HEK293T (cell line): ENCODE measurements around the gene MYO5C.
"Not testable (repeated sequence)": the region's sequence is repeated elsewhere in the genome, so short reads cannot be mapped to it uniquely, and the experiment has no call there.

Experiments
- CTCF ChIA-PET: fragments of 350-600 bp; formaldehyde crosslinking; extraction: SDS; loops from one replicate; lab custom pipeline; 2021; ENCODE audit warnings: antibody characterized with exemption, inconsistent platforms; lab: Yijun Ruan, JAX
- POLR2A ChIA-PET: fragments of 350-600 bp; formaldehyde crosslinking; extraction: SDS; loops from one replicate; lab custom pipeline; 2020; ENCODE audit warnings: antibody characterized with exemption, inconsistent platforms; lab: Yijun Ruan, JAX
- DNase-seq: peaks from one replicate; pipeline ENCODE4 v3.0.0; 2012; ENCODE audit warnings: mixed read lengths; ENCODE audit errors: extremely low spot score
- ARNT ChIP-seq: fragments of 450-650 bp; IDR thresholded peaks from 2 replicates; pipeline ENCODE4 v1.6.1; 2017; ENCODE audit warnings: mild to moderate bottlenecking
- BHLHE40 ChIP-seq: fragments of 450-650 bp; IDR thresholded peaks from 2 replicates; pipeline ENCODE4 v1.6.1; 2016; ENCODE audit warnings: mild to moderate bottlenecking, moderate library complexity, borderline replicate concordance
- CTBP1 ChIP-seq: fragments of 450-650 bp; IDR thresholded peaks from 2 replicates; pipeline ENCODE4 v1.6.1; 2016; ENCODE audit warnings: borderline replicate concordance
- ELF4 ChIP-seq: fragments of 450-650 bp; IDR thresholded peaks from 2 replicates; pipeline ENCODE4 v1.6.1; 2017; ENCODE audit warnings: antibody characterized with exemption
- FOXA1 ChIP-seq: fragments of 450-650 bp; IDR thresholded peaks from 2 replicates; pipeline ENCODE4 v1.6.1; 2016; ENCODE audit warnings: mild to moderate bottlenecking
- FOXK2 ChIP-seq: fragments of 450-650 bp; IDR thresholded peaks from 2 replicates; pipeline ENCODE4 v1.6.1; 2016; ENCODE audit warnings: mild to moderate bottlenecking
- FOXM1 ChIP-seq: fragments of 450-650 bp; IDR thresholded peaks from 2 replicates; pipeline ENCODE4 v1.6.1; 2017; ENCODE audit warnings: mild to moderate bottlenecking, borderline replicate concordance
- HDGF ChIP-seq: fragments of 450-650 bp; IDR thresholded peaks from 2 replicates; pipeline ENCODE4 v1.6.1; 2017; ENCODE audit warnings: antibody characterized with exemption, borderline replicate concordance
- L3MBTL2 ChIP-seq: fragments of 450-650 bp; conservative IDR thresholded peaks from 2 replicates; pipeline ENCODE4 v1.6.1; 2016; ENCODE audit warnings: mild to moderate bottlenecking
- LEF1 ChIP-seq: fragments of 450-650 bp; IDR thresholded peaks from 2 replicates; pipeline ENCODE4 v1.6.1; 2017; ENCODE audit warnings: mild to moderate bottlenecking, borderline replicate concordance
- NFRKB ChIP-seq: fragments of 450-650 bp; IDR thresholded peaks from 2 replicates; pipeline ENCODE4 v1.6.1; 2016; ENCODE audit warnings: mild to moderate bottlenecking, moderate library complexity
- PKNOX1 ChIP-seq: fragments of 450-650 bp; IDR thresholded peaks from 2 replicates; pipeline ENCODE4 v1.6.1; 2016
- SP1 ChIP-seq: fragments of 450-650 bp; IDR thresholded peaks from 2 replicates; pipeline ENCODE4 v1.6.1; 2017
- SUZ12 ChIP-seq: fragments of 450-650 bp; IDR thresholded peaks from 2 replicates; pipeline ENCODE4 v1.6.1; 2016; ENCODE audit warnings: mild to moderate bottlenecking
- TARDBP ChIP-seq: fragments of 450-650 bp; IDR thresholded peaks from 2 replicates; pipeline ENCODE4 v1.6.1; 2016
- ZNF384 ChIP-seq: fragments of 450-650 bp; IDR thresholded peaks from 2 replicates; pipeline ENCODE4 v1.6.1; 2016

The MYO5C gene

GRCh38 chr15:52290329-52290728, 5.3 kb downstream of the MYO5C start:
- CTCF ChIA-PET, result no interaction called here
- TF ChIP-seq TARDBP (no peak), ARNT (no peak), BHLHE40 (no peak), NFRKB (no peak), FOXM1 (no peak), CTBP1 (no peak), FOXA1 (no peak), ELF4 (no peak), L3MBTL2 (no peak), HDGF (no peak), ZNF384 (no peak), LEF1 (no peak), SP1 (no peak), FOXK2 (no peak)
- POLR2A ChIA-PET, result no interaction called here
- no peak for DNase-seq

GRCh38 chr15:52289629-52290081, 5.9 kb downstream of the MYO5C start:
- TF ChIP-seq L3MBTL2, result no peak
- no peak for TF ChIP-seq TARDBP
- no peak for TF ChIP-seq ARNT
- no peak for TF ChIP-seq FOXK2
- no peak for TF ChIP-seq PKNOX1
- POLR2A ChIA-PET, result no interaction called here
- CTCF ChIA-PET, result interaction anchor here (0.6 kb wide), 1 partner anchor 37 kb away, joined by 3 read pairs; no protein-coding TSS in a partner anchor
- DNase-seq, result no peak

- no peak for DNase-seq
- no peak for TF ChIP-seq L3MBTL2
- no peak for TF ChIP-seq FOXM1
- TF ChIP-seq FOXA1, result no peak
- TF ChIP-seq LEF1, result no peak
- ChIA-PET POLR2A (no interaction called here), CTCF (no interaction called here)
Measured at GRCh38 chr15:52288986-52289385, 6.6 kb downstream of the MYO5C start.

GRCh38 chr15:52288051-52288942, 7.3 kb downstream of the MYO5C start:
- TF ChIP-seq LEF1 (no peak), FOXA1 (no peak)
- ChIA-PET POLR2A (no interaction called here), CTCF (interaction anchor here (0.6 kb wide), 1 partner anchor 441 kb away, joined by 5 read pairs; no protein-coding TSS in a partner anchor)
- no peak for DNase-seq

- ChIA-PET POLR2A (no interaction called here), CTCF (no interaction called here)
- TF ChIP-seq HDGF, result no peak
- no peak for TF ChIP-seq SP1
- no peak for TF ChIP-seq PKNOX1
- no peak for TF ChIP-seq TARDBP
- no peak for TF ChIP-seq SUZ12
- TF ChIP-seq ARNT, result no peak
- no peak for TF ChIP-seq FOXA1
- TF ChIP-seq ELF4, result no peak
- TF ChIP-seq FOXM1, result no peak
- no peak for TF ChIP-seq NFRKB
- no peak for TF ChIP-seq L3MBTL2
- no peak for TF ChIP-seq FOXK2
- no peak for TF ChIP-seq BHLHE40
- no peak for TF ChIP-seq CTBP1
- TF ChIP-seq LEF1, result no peak
- TF ChIP-seq ZNF384, result no peak
- no peak for DNase-seq
Measured at GRCh38 chr15:52287114-52287513, 8.5 kb downstream of the MYO5C start.

GRCh38 chr15:52285941-52286340, 9.7 kb downstream of the MYO5C start:
- CTCF ChIA-PET, DNase-seq, POLR2A ChIA-PET: not testable (repeated sequence)

GRCh38 chr15:52284164-52284563, 11.4 kb downstream of the MYO5C start:
- DNase-seq, result peak; percentile 9

More at GRCh38 chr15:52284164-52284563, 11.4 kb downstream of the MYO5C start:
- ChIA-PET POLR2A (no interaction called here), CTCF (no interaction called here)
- TF ChIP-seq LEF1, result no peak
- TF ChIP-seq PKNOX1, result no peak
- TF ChIP-seq L3MBTL2, result no peak
- TF ChIP-seq FOXK2, result no peak
- TF ChIP-seq BHLHE40, result no peak
- no peak for TF ChIP-seq ARNT
- no peak for TF ChIP-seq HDGF
- no peak for TF ChIP-seq CTBP1
- no peak for TF ChIP-seq SP1
- no peak for TF ChIP-seq TARDBP
- TF ChIP-seq SUZ12, result no peak
